ENCODE measurements around the gene LIN54.

- TF ChIP-seq POLR2AphosphoS5 (IDR thresholded peaks at IDR 0.05) (no peak), EP300 (IDR thresholded peaks at IDR 0.05) (no peak), CTCF (IDR thresholded peaks at IDR 0.05) (no peak), POLR2A (IDR thresholded peaks at IDR 0.05) (no peak)
These were observed 26.5 kb upstream of the LIN54 start for GRCh38 chr4:83036991-83037665.

Measured in sigmoid colon (tissue), 4 donors.